HG03460 (cell line): Measurements from ENCODE around the gene SMTNL2.
"Not testable (repeated sequence)": the region's sequence is repeated elsewhere in the genome, so short reads cannot be mapped to it uniquely, and the experiment has no call there.

Experiments
- ATAC-seq: cut with Tn5 transposase; IDR thresholded peaks from one replicate; pipeline ENCODE4 v1.9.1; 2021; ENCODE audit not compliant: unreplicated experiment

SMTNL2 gene

DNA sequence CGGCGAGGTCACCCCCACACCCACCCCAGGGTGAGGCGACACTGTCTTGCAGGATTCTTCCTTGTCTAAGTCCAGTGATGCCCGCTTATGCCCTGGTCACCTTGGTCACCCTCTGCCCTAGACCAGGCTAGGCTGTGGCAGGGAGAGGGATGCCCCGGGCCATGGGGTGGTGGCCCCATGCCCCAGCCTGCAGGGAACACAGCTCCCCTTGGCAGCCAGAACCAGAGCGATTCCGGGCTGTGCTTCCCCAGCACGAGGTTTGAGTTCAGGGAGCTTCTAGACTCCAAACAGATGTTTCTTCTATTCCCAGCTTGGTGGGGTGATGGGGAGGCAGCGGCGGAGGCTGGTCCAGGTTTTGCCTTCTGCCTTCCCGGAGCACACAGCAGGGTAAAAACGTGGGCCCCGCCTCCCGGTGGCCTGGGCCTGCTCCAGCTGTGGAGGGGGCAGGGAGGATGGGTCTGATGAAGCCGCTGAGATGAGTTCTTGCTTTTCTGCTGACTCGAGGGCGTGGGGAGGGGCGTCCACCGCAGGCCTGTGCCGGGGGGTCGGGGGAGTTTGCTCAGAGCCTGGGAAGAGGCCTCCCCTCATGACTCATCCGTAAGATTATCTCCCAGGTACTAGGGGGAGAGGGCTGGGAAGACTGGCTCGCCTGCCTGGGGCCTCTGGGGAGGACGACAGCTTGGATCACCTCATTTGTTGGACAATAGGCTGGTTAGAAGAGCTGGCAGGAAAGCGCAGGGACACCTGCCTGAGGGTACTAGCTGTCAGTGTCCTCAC lies 15.4 kb downstream of the SMTNL2 start:
- no peak for ATAC-seq

DNA sequence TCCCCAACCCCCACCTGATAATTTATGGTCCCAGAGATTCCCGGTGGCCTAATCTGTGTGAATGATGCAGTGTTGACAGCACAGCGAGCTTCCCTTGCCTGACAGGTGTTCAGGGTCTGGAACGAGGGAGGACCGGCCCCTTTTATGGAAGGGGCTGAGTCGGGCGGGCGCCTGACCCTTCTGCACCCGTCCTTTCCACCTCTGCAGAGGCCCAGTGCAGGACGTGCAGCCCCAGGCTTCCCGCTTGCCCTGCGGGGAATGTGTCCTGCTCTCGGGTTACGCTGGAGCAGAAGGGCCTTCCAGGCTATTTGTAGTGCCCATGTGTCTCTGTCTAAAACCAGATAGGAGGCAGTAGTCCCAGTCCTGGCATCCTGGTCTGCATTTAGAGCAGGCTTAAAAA lies 16.2 kb downstream of the SMTNL2 start:
- no peak for ATAC-seq

DNA sequence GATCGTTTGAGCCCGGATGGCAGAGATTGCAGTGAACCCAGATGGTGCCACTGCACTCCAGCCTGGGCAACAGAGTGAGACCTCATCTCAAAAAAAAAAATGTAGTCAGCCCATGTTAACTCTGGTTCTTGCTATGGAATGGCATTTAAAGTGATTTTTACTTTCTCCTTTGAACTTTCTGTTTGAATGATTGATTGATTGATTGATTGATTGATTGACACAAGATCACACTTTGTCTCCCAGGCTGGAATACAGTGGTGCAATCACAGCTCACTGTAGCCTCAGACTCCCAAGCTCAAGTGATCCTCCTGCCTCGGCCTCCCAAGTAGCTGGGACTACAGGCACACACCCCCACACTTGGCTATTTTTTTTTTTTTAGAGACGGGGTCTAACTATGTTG lies 17.0 kb downstream of the SMTNL2 start:
- no peak for ATAC-seq

DNA sequence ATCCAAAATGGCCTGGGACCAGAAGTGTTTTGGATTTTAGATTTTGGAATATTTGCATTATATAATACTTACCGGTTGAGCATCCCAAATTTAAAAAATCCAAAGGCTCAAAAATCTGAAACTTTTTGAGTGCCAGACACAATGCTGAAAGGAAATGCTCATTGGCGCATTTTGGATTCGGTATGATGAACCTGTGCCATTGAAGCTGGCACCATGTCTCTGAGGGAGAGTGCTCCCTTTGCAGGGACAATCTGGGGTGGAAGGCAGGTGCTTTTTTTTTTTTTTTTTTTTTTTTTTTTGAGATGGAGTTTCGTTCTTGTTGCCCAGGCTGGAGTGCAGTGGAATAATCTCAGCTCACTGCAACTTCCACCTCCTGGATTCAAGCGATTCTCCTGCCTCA lies 17.7 kb downstream of the SMTNL2 start:
- no peak for ATAC-seq

DNA sequence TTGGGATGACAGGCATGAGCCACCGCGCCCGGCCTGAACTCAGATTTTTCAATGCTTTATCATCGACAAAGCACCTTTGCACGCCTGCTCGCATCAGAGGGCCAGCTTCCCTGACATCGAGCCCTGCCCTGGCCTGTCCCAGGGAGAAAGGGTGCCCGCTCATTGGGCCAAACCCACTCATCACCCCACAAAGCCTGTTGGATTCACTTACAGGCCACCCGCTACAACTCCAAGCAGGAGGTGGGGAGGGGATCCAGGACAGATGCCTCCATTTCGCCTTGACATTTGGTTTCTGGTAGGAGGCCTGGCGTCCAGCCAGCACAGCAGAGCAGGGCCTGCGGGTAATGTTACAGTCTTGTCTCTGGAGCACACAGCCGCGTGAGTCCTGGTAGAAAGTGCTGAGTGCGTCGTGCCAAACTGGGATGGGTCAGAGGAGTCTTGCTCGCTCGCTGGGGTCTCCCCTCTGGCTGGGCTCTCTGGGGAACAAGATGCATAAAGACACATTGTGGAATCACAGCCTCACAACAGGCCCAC lies 19.8 kb downstream of the SMTNL2 start:
- no peak for ATAC-seq

DNA sequence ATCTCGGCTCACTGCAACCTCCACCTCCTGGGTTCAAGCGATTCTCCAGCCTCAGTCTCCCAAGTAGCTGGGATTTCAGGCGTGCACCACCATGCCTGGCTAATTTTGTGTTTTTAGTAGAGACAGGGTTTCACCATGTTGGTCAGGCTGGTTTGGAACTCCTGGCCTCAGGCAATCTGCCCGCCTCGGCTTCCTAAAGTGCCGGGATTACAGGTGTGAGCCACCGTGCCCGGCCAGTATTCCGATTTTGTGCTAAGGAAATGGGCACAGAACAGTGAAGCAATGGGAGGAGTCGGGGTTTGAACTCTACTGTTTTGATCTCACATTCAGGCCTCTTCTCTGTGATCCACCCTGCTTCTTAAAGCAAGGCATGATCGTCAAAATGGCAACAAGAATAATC lies 20.4 kb downstream of the SMTNL2 start:
- ATAC-seq = not testable (repeated sequence)

DNA sequence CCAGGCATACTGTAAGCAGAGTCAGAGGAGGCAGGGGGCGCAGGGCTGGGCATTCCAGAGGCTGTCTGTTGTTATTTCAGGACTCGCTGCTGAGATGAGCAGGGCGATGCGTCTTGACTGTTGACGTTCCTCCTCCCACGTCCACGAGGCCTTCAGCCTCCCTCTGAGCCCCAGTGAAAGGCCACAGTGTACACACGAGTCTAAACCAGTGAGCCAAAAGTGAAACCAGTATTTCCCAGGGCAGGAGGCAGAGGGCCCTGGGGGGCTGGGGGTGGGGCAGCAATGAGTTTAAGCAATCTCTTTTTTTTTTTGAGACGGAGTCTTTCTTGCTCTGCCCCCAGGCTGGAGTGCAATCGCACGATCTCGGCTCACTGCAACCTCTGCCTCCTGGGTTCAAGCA lies 21.5 kb downstream of the SMTNL2 start:
- no peak for ATAC-seq

DNA sequence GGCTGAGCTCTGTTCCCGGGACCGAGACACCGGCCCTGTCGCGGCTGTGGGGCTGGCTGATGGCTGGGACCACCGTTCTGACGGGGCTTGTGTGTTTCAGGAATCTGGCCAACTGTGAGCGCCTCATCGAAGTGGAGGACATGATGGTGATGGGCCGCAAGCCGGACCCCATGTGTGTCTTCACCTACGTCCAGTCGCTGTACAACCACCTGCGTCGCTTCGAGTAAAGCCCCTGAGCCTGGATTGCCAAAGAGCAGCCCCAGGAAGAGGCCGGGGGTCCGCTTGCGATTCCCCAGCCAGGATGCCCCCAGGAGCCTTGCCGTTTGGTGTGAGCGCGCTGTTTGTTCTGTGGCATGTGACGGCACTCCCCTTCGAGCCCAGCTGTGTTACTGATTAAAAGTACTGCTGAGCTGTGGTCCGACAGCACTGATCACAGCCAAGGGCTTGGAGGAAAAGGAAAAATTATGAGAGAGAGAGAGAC lies 23.0 kb downstream of the SMTNL2 start:
- ATAC-seq = no peak

DNA sequence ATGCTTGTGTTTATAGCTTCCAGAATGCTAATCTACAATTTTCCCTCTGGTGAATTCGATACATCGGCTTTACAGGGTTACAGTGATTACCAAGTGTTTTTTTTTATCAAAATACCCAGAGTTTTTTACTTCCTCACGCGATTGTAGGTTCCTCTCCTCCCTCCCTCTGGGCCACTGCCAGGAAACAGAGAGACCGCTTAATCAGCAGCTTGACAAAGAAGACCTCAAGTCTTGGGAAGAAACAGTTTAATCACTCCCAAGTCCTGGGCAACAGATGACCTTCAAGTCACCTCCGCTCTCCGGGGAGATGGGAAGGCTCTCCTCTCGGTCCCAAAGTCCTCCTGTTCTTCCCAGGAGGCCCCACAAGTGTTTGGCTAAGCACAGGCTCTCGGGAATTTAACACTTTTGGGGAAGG lies 23.5 kb downstream of the SMTNL2 start:
- ATAC-seq = no peak

DNA sequence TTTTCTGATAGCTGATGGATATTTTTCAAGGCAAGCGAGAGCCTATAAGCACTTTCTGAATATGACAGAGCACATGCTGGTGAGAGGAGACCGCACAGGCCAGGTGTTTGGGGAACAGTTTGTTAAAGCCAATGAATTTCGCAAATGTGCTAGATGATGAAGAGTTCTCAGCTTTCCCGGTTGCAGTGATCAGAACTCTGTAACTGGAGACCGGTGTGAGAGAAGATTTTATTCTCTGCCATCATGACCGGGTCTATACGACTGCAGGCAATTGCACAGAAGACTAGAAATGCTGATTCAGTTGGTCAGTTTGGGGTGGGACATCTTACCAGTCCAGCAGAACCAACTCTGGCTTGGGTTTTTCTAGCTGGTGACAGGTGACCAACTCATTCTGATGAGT lies 25.4 kb downstream of the SMTNL2 start:
- no peak for ATAC-seq

DNA sequence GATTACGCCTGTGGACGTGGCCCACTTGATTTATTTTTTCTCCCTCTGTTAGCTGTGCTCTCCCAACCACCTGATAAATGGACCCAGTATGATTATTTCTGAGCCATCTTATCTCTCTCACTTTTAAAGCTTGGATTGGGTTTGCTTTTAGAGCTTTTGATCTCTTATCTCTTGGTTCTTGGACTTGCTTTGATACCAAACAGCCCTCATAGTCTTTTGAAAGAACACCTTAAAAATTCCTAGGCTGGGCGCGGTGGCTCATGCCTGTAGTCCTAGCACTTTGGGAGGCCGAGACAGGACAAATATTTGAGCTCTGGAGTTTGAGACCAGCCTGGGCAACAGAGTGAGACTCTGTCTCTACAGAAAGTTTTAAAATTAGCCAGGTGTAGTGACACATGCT lies 25.8 kb downstream of the SMTNL2 start:
- ATAC-seq = no peak

DNA sequence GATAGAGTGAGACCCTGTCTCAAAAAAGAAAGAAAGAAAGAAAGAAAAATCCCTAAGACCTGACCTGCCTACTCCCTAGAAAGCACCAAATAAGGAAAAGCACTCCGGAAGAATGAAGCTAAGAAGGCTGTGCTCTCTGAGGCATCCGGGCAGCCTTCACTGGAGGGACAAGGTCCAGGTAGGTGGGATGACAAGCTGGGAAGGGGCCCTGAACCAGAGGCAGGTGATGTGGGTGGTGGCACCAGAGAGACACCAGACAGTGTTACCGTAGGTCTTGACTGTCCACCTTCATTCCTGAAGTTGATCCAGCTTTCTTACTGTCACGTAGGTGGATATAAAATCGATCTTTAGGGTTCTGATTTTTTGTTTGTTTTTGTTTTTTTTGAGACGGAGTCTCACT lies 26.3 kb downstream of the SMTNL2 start:
- no peak for ATAC-seq

DNA sequence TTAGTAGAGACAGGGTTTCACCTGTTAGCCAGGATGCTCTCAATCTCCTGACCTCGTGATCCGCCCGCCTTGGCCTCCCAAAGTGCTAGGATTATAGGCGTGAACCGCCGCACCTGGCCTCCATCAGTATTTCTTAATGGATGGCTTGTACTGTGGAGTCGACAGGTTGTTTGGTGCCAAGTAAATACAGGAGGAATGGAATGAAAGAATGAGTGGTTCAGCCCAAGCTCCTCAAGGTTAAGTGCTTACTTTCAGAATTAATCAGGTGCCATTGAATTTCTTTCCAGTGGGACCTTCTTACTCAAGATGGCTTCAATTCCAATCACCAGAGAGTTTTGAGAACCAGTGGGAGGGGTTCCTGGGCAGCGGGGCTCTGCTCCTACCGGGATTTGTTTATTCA lies 32.1 kb downstream of the SMTNL2 start:
- ATAC-seq = no peak

DNA sequence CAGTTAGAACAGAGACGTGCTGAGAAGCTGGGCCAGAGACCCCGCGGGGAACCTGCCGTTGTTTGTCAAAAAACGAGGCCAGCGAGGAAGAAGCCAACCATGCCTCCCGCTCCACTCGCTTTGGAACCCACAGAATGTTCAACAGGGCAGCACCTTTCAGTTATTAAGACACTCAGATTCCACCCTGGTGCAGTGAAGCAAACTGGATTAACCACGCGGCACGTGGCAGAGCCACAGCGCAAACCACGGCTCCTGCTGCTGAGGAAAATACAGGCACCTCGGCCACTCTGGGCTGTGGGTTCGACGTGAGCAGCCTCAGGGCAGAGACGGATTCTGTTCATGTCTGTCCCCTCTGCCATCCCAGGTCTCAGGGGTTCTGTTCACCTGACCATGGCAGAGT lies 32.8 kb downstream of the SMTNL2 start:
- no peak for ATAC-seq

DNA sequence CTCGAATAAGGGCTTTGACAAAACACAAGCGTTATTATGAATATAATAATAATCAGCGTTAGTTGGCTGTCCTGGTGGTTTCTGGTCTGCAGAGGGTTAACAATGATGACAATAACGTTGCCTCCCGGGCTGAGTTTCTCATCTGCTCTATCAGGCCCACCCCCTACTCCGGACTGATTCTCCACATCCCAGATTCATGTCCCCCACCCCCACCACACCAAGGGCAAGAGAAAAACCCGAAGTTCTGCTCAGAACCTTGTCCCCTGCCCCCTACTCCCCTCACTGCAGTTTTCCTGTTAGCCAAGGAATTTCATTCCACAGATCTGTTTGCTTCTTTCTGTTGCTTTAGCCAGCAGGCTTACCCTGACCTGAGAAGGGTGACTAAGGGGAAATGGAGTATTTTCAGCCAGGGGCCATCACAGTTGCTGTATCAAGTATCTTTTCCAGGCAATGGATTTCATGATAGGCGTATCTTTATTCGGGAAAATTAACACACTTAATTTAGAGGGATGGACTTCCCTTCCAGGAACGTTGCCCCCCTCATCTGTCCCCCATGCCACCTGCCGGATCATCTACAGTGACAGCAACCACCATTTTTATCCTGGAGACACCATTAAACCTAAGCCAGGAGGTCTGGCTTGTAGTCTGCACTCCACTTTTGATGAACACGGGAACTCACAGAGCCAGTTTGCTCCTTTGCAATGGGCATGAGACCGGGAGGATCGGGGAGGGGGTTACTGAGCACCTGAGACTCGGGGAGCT lies 33.4 kb downstream of the SMTNL2 start:
- no peak for ATAC-seq

DNA sequence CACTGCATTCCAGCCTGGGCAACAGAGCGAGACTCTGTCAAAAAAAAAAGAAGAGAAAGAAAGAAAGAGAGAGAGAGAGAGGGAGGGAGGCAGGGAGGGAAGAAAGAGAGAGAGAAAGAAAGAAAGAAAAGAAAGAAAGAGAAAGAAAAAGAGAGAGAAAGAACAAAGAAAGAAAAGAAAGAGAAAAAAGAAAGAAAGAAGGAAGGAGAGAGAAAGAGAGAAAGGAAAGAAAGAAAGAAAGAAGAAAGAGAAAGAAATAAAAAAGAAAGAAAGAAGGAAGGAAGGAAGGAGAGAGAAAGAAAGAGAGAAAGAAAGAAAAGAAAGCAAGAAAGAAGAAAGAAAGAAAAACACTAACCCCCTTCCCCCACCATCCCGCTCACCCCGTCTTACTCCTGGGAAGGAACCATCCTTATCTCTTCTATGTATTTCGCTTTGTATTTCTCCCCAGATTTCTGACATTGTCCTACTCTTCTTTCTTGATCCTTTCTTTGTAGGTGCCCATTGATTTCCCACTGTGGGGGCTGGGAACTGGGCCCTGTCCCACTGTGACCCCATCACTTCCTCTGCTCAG lies 36.3 kb downstream of the SMTNL2 start:
- no peak for ATAC-seq

DNA sequence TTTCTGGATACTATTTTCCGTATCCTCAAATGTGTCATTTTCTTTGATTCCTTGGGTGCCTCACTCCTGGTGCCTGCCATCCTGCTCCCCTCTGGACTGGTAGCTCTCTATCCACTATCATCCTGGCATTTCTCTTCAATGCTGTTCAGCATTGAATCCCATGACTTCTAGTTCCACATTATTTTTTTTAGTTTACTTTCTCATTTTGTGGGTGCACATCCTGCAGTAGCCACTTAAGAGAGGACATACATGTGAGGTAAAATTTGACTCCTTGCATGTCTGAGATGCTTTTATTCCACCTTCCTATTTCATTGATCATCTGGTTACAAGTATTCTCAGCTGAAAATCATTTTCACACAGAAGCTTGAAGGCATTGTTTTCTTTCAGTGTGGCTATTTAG lies 38.0 kb downstream of the SMTNL2 start:
- ATAC-seq = no peak

DNA sequence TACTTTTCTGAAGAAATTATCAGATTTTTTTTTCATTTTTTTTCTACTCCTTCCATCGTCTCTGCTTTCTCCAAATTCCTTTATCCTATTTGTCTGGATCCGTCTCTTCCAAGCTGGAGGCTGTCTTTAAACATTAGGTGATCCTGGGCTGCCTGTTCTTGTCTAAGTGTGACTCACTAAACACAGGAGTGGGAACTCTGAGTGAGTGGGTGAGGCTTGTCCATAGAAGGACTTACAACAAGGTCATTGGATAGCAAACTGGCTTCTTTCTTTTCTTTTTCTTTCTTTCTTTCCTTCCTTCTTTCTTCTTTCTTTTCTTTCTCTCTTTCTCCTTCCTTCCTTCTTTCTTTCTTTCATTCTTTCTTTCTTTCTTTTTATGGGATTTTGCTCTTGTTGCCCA lies 38.9 kb downstream of the SMTNL2 start:
- no peak for ATAC-seq

DNA sequence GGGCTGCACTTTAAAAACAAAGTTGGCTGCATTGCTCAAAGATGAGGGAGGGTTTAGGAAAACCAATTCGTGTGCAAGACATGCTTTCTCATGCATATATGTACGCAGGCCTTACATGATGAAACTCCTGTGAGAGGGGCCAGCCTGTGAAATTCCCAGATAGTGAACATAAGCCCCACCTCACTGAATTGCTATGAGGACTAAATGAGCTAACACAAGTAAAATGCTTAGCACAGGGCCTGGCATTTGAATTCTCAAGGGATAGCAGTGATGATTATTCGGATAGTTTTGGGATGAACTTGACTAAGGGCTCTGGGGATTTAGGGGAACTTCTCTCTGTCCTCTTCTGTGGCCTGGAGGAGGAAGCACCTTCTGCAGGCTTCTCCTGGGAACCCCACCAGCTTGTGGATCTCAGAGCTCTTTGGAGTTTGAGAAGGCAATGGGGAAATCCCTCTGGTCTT lies 40.2 kb downstream of the SMTNL2 start:
- ATAC-seq = not testable (repeated sequence)

DNA sequence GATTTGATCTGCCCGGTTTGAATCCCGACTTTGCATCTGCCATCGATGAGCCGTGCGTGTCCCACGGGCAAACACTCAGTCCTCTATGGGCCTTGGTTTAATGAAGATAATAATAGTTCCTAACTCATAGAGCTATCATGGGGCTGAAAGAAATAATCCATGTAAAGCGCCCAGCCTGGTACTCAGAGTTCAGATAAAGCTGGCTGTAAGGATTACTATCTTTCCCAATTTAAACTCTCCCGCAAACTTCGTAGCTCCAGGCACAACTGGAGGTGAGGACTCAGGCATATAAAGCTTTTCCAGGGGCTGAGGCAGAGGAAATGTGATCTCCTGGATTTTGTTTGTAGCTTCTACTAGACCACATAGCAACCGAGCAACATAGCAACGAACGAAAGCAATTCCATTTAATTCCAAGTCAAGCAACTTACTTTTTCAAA lies 40.9 kb downstream of the SMTNL2 start:
- ATAC-seq = no peak

DNA sequence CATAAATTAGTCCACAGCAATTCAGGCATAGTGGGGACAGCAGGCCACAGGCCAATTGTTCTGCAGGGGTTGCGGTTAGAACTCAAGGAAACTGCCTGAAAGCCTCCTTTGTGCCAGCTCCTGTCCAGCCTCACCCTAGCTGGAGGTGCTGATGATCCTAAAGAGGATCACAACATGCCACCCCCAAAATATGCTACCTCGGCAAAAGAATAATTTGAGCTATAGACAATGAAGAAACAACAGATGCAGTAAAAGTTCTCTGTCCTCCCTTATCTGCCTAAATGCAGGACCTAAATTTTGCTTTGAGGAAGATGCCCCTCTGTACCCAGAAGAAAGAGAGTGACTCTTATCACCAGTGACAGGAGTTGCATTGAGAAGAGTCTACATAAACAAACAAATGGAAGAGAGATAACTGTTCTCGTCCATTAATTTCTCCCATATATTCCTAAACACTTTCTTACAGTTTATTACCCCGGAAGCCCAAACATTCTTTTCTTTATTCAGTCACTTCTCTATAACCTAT lies 42.5 kb downstream of the SMTNL2 start:
- ATAC-seq = no peak
